K562 (cell line): ENCODE results near the gene CCDC148. TPM values are rescaled to one million over a fixed set of nuclear protein-coding genes. Genes with fewer than 3 reads are reported as not detected.

ENCODE experiments used
- ARID1B ChIP-seq: fragments of 450-650 bp; IDR thresholded peaks from 2 replicates; pipeline ENCODE4 v1.6.1; 2016; ENCODE audit warnings: antibody characterized with exemption, mild to moderate bottlenecking, inconsistent platforms
- BCOR ChIP-seq: fragments of 450-650 bp; IDR thresholded peaks from 2 replicates; pipeline ENCODE4 v1.6.1; 2016
- CBFB ChIP-seq: sonication (generic); formaldehyde crosslinking; IDR thresholded peaks from 2 replicates; pipeline ENCODE4 v1.4.0; 2020; ENCODE audit warnings: mild to moderate bottlenecking, missing genetic modification reagents
- CBX3 ChIP-seq, 2 experiments: IDR thresholded peaks; 1 replicate in 1 of 2; 2 replicates in 1 of 2; pipeline ENCODE4 v1.6.1; 2012; ENCODE audit warnings: inconsistent platforms in 2 of 2, low read length in 2 of 2, borderline replicate concordance in 1 of 2, control low read depth in 1 of 2
- CREM ChIP-seq: IDR thresholded peaks from 2 replicates; pipeline ENCODE4 v1.6.1; 2014; ENCODE audit warnings: antibody characterized with exemption, low read depth
- DPF2 ChIP-seq: fragments of 450-650 bp; IDR thresholded peaks from 2 replicates; pipeline ENCODE4 v1.6.1; 2016
- ETV6 ChIP-seq, 3 experiments: fragments of 150-350 bp in 1 of 3; sonication (generic) in 1 of 3; formaldehyde crosslinking in 1 of 3; IDR thresholded peaks; 2 replicates each; pipeline versions ENCODE4 v1.6.1 to v1.8.0; 2014 to 2022; ENCODE audit warnings: borderline replicate concordance in 2 of 3, low read depth in 2 of 3, antibody characterized with exemption in 1 of 3, low read length in 1 of 3, mild to moderate bottlenecking in 1 of 3, missing genetic modification reagents in 1 of 3
- FOSL1 ChIP-seq: fragments of 200-800 bp; sonication (Bioruptor generic); conservative IDR thresholded peaks from 2 replicates; pipeline ENCODE4 v1.6.1; 2016; ENCODE audit warnings: missing genetic modification characterization, missing compliant biosample characterization
- FOXP1 ChIP-seq: sonication (generic); formaldehyde crosslinking; IDR thresholded peaks from 2 replicates; pipeline ENCODE4 v1.8.0; 2022; ENCODE audit warnings: mild to moderate bottlenecking, missing genetic modification reagents
- HDAC2 ChIP-seq: fragments of 450-650 bp; IDR thresholded peaks from 2 replicates; pipeline ENCODE4 v1.6.1; 2016; ENCODE audit warnings: mild to moderate bottlenecking
- HDAC3 ChIP-seq: fragments of 450-650 bp; IDR thresholded peaks from 2 replicates; pipeline ENCODE4 v1.6.1; 2018; ENCODE audit warnings: borderline replicate concordance, mild to moderate bottlenecking, moderate library complexity; ENCODE audit not compliant: partially characterized antibody
- HMG20B ChIP-seq: fragments of 250-450 bp; sonication (Bioruptor Pico); IDR thresholded peaks from 2 replicates; pipeline ENCODE4 v1.5.0; 2021; ENCODE audit warnings: mild to moderate bottlenecking
- KDM1A ChIP-seq, 2 experiments: fragments of 450-650 bp; IDR thresholded peaks; 2 replicates each; pipeline ENCODE4 v1.6.1; 2016; ENCODE audit warnings: mild to moderate bottlenecking in 2 of 2
- LARP7 ChIP-seq: fragments of 450-650 bp; IDR thresholded peaks from 2 replicates; pipeline ENCODE4 v1.6.1; 2016
- LEF1 ChIP-seq: fragments of 450-650 bp; IDR thresholded peaks from 2 replicates; pipeline ENCODE4 v1.6.1; 2016; ENCODE audit warnings: mild to moderate bottlenecking
- NFE2 ChIP-seq: IDR thresholded peaks from 2 replicates; pipeline ENCODE4 v1.6.1; 2014; ENCODE audit warnings: antibody characterized with exemption, low read depth
- NFYB ChIP-seq: IDR thresholded peaks from 2 replicates; pipeline ENCODE4 v1.6.1; 2011; ENCODE audit warnings: mild to moderate bottlenecking, moderate library complexity; ENCODE audit not compliant: insufficient read length; ENCODE audit errors: extremely low read depth
- NR2C2 ChIP-seq, 2 experiments: fragments of 200-800 bp in 1 of 2; sonication (Bioruptor generic) in 1 of 2; sonication (generic) in 1 of 2; formaldehyde crosslinking in 1 of 2; IDR thresholded peaks; 2 replicates each; pipeline versions ENCODE4 v1.6.1 to v1.8.0; 2016 to 2022; ENCODE audit warnings: mild to moderate bottlenecking in 1 of 2, missing compliant biosample characterization in 1 of 2, missing genetic modification characterization in 1 of 2, missing genetic modification reagents in 1 of 2
- SMAD4 ChIP-seq: fragments of 250-450 bp; sonication (Bioruptor Pico); conservative IDR thresholded peaks from 2 replicates; pipeline ENCODE4 v1.8.0; 2021; ENCODE audit warnings: inconsistent platforms, mild to moderate bottlenecking, moderate library complexity
- SMARCA4 ChIP-seq: fragments of 450-650 bp; IDR thresholded peaks from 2 replicates; pipeline ENCODE4 v1.6.1; 2016
- SOX6 ChIP-seq: fragments of 450-650 bp; IDR thresholded peaks from 2 replicates; pipeline ENCODE4 v1.6.1; 2014; ENCODE audit warnings: mild to moderate bottlenecking
- STAT5B ChIP-seq: fragments of 250-450 bp; sonication (Bioruptor Pico); IDR thresholded peaks from 2 replicates; pipeline ENCODE4 v1.8.0; 2021; ENCODE audit warnings: mild to moderate bottlenecking, inconsistent platforms
- TBL1XR1 ChIP-seq, 2 experiments: IDR thresholded peaks; 2 replicates each; pipeline ENCODE4 v1.6.1; 2012; ENCODE audit warnings: improper control_type of control experiment in 2 of 2, low read length in 2 of 2, mild to moderate bottlenecking in 1 of 2
- ZNF197 ChIP-seq: fragments of 200-800 bp; sonication (Bioruptor generic); IDR thresholded peaks from 2 replicates; pipeline ENCODE4 v1.6.1; 2016; ENCODE audit warnings: low read depth, missing genetic modification characterization, missing compliant biosample characterization
- ZNF354B ChIP-seq: fragments of 250-450 bp; sonication (Bioruptor Pico); IDR thresholded peaks from 2 replicates; pipeline ENCODE4 v1.4.0; 2020
- polyA plus RNA-seq, 8 experiments: library from polyadenylated mRNA; depleted of rRNA in 4 of 8; stranded (reverse) in 5 of 8; unstranded in 3 of 8; fragments of >200 nt; fragmentation: Nextera tagmentation in 2 of 8; fragmentation: Illumina TruSeq in 1 of 8; extraction: Ambion mirVana in 2 of 8; extraction: Trizol in 1 of 8; gene quantifications; 2 replicates each; pipeline versions ENCODE4 v1.2.1 to v1.2.3, GENCODE V29; 2011 to 2014; ENCODE audit warnings: inconsistent platforms in 1 of 8, missing spikeins in 1 of 8
- total RNA-seq, 7 experiments: library from RNA; depleted of rRNA in 6 of 7; stranded (reverse); fragments of >200 nt in 6 of 7; fragmentation: Illumina TruSeq in 2 of 7; extraction: Trizol in 2 of 7; gene quantifications; 2 replicates each; pipeline versions ENCODE4 v1.2.1 to v1.2.3, GENCODE V29; 2011 to 2021; ENCODE audit warnings: low replicate concordance in 1 of 7
- TF ChIP-seq, protein P1 (sequence below): fragments of 250-450 bp; sonication (Bioruptor Pico); IDR thresholded peaks from 2 replicates; pipeline ENCODE4 v1.8.0; 2021; ENCODE audit warnings: moderate library complexity, mild to moderate bottlenecking, inconsistent platforms
- TF ChIP-seq, protein P2 (sequence below): fragments of 450-650 bp; IDR thresholded peaks from 2 replicates; pipeline ENCODE4 v1.6.1; 2016; ENCODE audit warnings: low read depth, mild to moderate bottlenecking, moderate library complexity
- TF ChIP-seq, protein P3 (sequence below): fragments of 250-450 bp; sonication (Bioruptor Pico); IDR thresholded peaks from 2 replicates; pipeline ENCODE4 v1.4.0; 2020; ENCODE audit warnings: mild to moderate bottlenecking

Gene CCDC148
- total and polyA plus RNA-seq, 9 of the 15 experiments (the other 6 are each of a cell fraction or from before 2014, with no cell fraction given) = 0.10 to 1.4 (median 0.65) TPM

GRCh38 chr2:158232476-158232875, 224.1 kb downstream of the CCDC148 start (continued):
- TF ChIP-seq ARID1B = peak; percentile 67
- TF ChIP-seq HMG20B (CRISPR knock-in tag) = no peak
- peak; percentile 52; the same call in 1 of the 2 replicates for TF ChIP-seq FOSL1 (tag)
- TF ChIP-seq, protein P1, sequence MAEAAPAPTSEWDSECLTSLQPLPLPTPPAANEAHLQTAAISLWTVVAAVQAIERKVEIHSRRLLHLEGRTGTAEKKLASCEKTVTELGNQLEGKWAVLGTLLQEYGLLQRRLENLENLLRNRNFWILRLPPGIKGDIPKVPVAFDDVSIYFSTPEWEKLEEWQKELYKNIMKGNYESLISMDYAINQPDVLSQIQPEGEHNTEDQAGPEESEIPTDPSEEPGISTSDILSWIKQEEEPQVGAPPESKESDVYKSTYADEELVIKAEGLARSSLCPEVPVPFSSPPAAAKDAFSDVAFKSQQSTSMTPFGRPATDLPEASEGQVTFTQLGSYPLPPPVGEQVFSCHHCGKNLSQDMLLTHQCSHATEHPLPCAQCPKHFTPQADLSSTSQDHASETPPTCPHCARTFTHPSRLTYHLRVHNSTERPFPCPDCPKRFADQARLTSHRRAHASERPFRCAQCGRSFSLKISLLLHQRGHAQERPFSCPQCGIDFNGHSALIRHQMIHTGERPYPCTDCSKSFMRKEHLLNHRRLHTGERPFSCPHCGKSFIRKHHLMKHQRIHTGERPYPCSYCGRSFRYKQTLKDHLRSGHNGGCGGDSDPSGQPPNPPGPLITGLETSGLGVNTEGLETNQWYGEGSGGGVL = no peak
- peak; percentile 79 for TF ChIP-seq SMAD4
- no peak for TF ChIP-seq LARP7
- TF ChIP-seq CBFB (CRISPR knock-in tag) = no peak
- no peak for TF ChIP-seq CBX3 (IDR thresholded peaks at IDR 0.05; ENCODE audit: borderline replicate concordance in 1 of 2, low read length in 2 of 2)
- TF ChIP-seq SMARCA4 = peak; percentile 51; the same call in 1 of the 2 replicates
- TF ChIP-seq DPF2 = peak; percentile 36; the same call in 1 of the 2 replicates
- TF ChIP-seq, protein P2, sequence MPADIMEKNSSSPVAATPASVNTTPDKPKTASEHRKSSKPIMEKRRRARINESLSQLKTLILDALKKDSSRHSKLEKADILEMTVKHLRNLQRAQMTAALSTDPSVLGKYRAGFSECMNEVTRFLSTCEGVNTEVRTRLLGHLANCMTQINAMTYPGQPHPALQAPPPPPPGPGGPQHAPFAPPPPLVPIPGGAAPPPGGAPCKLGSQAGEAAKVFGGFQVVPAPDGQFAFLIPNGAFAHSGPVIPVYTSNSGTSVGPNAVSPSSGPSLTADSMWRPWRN = no peak
- TF ChIP-seq CREM = peak; percentile 46; the same call in 1 of the 2 replicates
- TF ChIP-seq ETV6 (IDR thresholded peaks at IDR 0.05; ENCODE audit: borderline replicate concordance in 1 of 2, low read depth in 2 of 2, low read length in 1 of 2) = peak in 1 of 2 experiments; percentile 70; a peak in 2 of 4 replicates
- TF ChIP-seq ETV6 (CRISPR knock-in tag; IDR thresholded peaks at IDR 0.05; ENCODE audit: borderline replicate concordance) = no peak
- TF ChIP-seq, protein P3, sequence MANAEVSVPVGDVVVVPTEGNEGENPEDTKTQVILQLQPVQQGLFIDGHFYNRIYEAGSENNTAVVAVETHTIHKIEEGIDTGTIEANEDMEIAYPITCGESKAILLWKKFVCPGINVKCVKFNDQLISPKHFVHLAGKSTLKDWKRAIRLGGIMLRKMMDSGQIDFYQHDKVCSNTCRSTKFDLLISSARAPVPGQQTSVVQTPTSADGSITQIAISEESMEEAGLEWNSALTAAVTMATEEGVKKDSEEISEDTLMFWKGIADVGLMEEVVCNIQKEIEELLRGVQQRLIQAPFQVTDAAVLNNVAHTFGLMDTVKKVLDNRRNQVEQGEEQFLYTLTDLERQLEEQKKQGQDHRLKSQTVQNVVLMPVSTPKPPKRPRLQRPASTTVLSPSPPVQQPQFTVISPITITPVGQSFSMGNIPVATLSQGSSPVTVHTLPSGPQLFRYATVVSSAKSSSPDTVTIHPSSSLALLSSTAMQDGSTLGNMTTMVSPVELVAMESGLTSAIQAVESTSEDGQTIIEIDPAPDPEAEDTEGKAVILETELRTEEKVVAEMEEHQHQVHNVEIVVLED (CRISPR knock-in tag) = no peak
- peak in 1 of 2 experiments; percentile 40; a peak in 1 of 4 replicates for TF ChIP-seq KDM1A (IDR thresholded peaks at IDR 0.05)
- peak; percentile 59 for TF ChIP-seq HDAC3
- no peak for TF ChIP-seq NR2C2 (CRISPR knock-in tag; IDR thresholded peaks at IDR 0.05)
- TF ChIP-seq NR2C2 (tag; IDR thresholded peaks at IDR 0.05) = peak; percentile 29; the same call in 1 of the 2 replicates
- no peak for TF ChIP-seq ZNF354B (CRISPR knock-in tag)
- TF ChIP-seq HDAC2 = peak; percentile 38; the same call in 1 of the 2 replicates
- 0 out of 2 replicates have a peak, but pooled peaks have one; percentile 35 for TF ChIP-seq ZNF197 (CRISPR knock-in tag)
- TF ChIP-seq TBL1XR1 (IDR thresholded peaks at IDR 0.05; ENCODE audit: low read length in 2 of 2) = peak in 1 of 2 experiments; percentile 64; a peak in 2 of 4 replicates
- peak; percentile 92 for TF ChIP-seq SOX6
- peak; percentile 63 for TF ChIP-seq NFE2
- no peak for TF ChIP-seq FOXP1 (CRISPR knock-in tag)
- TF ChIP-seq NFYB = no peak
- no peak for TF ChIP-seq STAT5B
- TF ChIP-seq LEF1 = peak; percentile 65
- TF ChIP-seq BCOR = no peak
